Activated T-cell treated with anti-CD3 and anti-CD28 coated beads for 24 hours (primary cell): Measurements from ENCODE around the gene MYEOV.

ENCODE experiments used
- DNase-seq: peaks from one replicate; pipeline ENCODE4 v3.0.0-alpha.2; 2020; ENCODE audit warnings: low read depth

MYEOV gene

DNA sequence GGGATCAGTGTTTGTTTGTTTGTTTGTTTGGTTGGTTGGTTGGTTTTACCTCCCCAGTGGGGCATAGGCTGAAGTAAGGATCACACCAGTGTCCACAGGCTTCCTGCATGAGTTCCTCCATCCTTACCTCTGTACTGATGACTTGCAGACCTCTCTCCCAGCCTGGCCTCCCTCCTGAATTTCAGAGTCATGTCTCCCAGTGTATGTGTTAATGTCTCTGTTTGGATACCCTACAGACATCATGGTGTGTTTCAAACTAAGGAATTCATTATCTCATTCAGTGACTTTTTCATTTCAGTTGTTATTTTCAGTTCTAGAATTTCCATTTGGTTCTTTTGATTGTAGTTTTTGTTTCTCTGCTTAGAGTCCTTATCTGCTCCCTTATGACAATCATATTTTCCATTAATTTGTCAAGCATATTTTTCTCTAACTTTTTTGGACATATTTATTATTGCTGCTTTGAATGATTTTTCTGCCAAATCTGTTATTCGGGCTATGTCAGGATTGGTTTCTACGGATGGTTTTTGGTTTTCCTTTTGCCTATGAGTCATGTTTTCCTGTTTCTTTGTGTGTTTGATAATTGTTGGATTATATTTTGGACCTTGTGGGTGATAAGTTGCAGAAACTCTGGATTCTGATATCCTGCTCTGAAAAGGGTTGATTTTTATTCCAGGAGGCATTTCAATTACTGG is 23.6 kb downstream of the MYEOV start:
- no peak for DNase-seq

DNA sequence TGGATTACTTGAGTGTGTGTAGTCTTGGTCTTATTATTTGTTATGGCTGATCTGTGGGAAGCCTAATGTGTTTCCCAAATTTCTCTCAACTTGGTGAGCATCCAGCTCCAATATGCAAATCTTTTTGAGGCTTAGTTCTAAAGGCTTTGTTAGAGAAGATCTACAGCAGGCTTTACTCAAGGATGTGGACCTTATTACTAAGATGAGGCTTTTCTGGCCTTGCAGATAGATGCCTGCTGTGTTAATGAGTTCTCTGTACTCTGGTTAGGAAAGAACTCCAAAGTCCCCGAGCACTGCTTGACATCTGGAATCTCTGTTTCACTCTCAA is 24.1 kb downstream of the MYEOV start:
- no peak for DNase-seq

DNA sequence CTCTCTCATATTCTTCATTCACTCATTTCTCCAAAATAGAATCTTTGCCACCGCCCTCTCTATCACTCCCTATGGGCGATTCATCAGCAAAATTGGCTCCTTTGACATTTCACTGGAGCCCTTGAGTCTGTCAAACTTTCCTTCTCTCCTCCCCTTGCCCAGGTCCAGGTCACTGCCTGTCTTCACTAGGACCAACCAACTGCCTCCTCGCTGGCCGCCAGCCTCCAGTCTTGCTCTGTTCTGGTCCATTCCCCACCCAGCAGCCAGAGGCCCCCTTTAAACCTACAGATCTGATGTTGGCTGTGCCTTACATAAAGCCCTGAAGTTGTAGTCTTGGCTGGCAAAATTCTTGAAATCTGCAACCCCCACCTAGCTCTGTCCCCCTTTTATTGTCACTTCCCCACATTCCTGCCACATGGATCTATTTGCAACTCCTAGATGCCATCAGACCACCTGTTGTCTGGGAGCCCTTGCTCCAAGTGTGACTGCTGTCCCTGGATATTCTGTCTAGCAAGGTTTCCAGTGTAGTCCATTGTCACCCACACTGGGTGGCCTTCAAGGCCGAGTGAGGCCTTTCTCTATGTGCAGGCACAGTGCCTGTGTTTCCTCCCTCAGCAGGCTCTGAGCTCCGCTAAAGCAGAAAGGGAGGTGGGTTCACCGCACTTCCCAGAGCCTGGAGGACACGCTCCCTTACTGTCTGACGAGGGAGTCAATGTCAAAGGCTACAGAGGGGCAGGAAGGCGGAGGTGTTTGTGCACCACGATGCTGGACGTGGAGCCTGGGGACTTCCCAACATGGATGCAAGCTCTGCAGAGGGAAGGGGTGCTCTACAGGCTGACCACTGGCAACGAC is 25.5 kb downstream of the MYEOV start:
- DNase-seq = no peak

DNA sequence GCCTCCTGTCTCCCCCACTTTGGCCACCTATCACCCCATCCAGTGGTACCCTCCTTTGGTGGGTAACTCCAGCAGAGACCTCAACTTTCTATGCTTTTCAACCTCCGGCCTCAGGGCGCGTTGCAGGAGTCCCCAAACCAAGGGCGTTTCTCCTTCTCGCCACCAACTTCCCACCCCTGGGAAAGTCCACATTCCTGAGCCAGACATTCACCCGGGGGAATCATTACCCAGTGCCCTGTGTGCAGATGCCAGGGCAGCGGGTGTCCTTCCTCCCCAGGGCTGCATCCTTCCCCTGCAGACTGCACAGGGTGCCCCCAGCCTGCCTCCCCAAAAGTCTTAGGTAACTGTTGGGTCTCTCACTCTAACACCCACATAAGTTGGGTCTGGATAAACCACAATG is 26.4 kb downstream of the MYEOV start:
- no peak for DNase-seq

DNA sequence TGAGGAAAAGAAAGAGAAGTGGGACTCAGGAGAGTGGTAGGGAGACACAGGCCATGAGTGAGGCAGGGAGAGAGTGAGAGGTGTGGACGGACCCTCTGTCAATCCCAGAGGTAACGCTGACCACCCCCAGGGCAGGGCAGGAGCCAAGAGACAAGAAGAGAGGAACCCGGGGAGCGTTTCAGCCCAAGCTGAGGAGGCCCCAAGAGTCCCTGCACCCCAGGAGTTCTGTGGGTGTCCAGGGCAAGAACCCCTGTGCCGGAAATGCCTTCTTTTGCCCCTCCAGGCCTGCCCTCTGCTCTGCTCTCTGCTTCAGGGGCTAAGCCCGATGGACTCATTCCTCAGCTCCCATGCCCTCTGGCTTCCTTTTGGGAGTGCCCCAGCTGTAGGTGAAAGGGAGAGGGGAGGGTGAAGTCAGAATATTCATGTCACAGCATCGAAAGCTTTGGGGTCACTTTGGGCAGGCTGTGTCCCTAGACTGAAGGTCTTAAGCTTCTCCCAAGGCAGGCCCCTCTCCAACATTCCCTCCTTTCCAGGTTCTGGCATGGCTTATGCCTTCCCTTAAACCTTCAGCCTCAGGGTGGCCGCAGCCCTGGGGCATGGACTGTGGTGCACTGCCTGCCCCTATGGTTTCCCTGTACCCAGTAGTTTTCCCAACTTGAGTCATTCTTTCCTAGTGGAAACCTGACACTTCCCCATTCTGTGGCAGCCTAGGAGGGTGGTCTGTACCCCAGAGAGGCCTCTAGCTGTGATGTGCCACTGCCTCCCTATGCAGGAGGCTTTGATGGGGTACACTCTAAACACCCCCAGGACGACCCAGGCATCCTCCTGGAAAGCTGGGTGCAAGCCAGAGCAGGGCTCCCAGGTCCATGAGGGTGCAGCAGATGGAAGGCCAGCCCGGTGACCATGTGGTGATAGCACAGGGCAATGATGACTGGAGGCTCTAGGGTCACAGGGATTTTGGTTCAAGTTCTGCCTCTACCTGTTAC is 27.1 kb downstream of the MYEOV start:
- no peak for DNase-seq

DNA sequence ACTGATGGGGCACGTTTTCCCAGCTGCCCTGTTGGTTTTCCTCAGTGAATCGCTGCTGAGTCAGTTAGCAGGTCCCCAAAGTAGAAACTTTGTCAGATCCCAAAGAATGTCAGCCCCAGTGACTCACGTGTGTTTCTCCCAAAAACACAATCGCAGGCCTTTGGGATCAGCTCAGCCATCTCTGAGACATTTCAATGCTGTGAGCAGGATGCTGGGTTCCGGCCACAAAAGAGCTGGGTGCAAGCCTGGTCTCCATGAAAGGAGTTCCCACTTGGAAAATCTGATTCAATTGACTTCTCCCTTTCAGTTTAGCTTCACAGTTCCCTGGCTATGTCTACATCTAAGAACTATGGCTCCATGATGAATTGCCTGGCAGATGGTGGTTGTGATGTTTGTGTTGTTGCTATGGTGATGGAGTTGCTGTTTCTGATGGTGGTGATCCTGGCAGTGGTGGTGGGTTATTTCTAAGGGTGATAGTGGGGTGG is 28.0 kb downstream of the MYEOV start:
- no peak for DNase-seq

DNA sequence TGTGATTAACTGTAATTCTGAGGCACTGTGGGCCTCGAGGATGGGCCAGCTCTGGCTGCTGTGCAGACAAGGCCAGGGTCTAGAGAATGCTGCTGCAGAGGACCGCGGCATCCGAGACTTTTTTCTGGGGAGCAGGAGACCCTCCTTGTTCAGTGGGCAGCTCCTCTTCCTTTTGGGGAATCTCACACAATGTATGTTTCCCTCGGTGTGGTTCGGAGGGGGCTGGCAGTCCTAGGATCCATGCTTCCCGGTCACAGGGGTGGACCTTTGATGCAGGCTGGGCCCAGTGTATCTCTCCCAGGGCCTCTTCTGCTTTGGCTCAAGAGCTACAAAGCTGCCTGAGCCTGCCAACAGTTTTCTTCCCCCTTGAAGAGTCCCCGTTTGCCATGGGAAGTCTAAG is 31.5 kb downstream of the MYEOV start:
- no peak for DNase-seq

DNA sequence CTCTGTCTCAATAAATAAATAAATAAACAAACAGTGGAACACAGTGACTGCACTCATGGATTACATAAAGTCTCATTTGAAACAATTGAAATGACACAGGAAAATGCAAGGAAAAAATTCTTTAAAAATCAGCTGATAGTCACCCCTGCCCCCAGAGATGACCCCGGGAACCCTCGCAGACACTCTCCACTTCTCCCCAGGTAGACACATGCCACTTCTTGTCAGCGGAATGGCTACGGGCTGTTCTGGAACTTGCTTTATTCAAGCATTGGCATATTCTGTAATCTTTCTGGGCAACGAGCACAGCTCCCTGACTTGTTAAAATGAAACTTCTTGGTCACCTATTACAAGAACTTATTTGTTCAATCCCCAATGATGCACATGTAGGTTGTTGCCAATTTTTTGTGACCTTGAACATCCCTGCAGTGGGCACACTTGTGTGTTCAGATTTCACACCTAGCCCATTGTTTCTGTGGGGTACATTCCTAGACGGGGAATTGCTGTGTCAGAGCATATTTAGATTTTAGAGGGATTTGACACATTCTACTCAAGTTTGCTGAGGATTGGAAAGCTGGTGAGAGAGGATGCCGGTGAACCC is 32.8 kb downstream of the MYEOV start:
- no peak for DNase-seq

DNA sequence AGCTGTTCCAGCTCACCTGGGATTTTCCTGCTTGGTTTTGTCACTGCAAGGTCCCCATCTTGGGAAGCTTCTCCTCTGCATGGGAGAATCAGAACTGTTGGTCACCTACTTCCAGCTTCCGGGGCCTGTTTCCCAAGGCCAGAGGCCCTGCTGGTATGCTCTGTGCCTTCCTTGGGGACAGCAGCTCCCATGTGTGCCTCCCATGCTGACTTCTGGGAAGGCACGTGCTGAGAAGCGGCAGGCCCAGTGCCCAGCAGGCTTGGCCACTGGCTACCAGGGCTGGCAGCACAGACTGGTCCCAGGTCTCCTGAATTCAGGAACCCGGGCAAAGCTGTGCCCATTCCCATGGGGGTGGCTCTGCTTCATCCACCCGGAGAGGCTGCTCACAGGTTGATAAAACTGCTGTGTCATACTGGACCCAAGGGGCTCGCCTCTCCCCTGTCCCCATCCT is 33.8 kb downstream of the MYEOV start:
- no peak for DNase-seq

DNA sequence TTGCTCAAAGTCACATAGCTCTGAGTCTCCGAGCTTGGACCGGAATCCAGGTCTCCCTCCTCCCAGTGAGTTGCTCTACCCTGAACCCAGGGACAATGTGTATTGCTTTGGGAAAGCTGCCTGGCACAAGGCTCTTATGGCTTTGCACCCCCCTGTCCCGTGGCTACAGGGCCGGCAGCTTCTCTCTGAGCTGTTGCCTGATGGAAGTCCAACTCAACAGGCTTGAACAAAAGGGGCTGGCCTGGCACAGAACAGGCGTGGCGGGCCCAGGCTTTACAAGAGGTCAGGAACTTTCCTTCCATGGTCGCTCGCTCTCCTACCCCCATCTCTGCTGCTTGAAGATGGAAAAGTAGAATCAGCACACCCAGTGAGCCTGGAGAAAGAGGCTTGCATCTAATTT is 34.3 kb downstream of the MYEOV start:
- no peak for DNase-seq

DNA sequence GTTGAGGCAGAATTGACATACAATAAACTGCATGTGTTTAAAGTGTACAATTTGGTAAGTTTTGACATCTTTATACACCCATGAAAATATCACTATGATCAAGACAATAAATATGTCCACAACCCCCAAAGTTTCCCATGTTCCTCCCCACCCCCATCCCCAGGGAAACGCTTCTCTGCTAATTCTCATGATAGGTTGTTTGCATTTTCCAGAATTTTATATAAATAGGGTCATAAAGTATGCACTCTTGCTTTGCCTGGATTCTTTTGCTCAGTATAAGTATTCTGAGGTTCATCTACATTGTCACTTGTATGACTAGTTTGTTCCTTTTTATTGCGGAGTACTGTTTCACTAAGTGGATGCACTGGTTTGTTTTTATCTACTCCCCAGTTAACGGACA is 35.6 kb downstream of the MYEOV start:
- DNase-seq = no peak

DNA sequence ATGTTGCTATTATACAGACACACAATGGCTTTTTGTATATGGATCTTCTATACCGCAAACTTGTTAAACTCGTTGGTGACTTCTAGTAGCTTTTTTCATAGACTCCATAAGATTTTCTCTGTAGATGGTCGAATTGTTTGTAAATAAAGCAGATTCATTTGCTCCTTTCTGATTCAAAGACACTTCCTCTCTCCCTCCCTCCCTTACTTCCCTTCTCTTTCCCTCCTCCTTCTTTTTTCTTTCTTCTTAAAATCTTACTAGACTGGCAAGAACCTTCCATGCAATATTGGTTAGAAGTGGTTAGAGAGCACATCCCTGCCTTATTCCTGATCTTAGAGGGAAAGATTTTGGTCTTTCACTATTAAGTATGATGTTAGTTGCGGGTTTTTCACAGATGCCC is 36.4 kb downstream of the MYEOV start:
- no peak for DNase-seq

DNA sequence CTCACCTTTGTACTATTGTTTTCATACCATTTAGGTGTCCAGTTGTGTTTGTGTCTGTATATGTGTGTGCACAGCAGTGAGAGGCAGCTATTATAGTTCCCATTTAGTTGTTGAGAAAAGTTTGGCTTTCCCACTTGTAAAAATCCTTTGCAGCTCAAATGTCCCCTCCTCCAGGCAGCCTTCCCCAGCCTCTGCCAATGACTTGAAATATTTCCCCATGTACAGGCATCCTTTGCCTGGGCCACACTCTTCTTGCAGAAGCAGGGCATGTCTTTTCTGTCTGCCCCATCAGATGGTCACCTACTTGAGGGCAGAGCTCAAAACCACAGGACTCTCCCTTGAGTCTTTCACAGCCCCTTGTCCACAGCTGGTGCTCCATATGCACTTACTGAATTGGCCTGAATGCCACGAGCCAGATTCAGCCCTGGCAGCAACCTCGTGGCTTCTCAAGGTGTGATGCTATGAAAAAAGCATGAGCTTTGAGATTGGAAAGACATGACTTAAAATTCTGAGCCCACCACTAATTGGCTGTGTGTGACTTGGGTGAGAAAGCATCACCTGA is 39.3 kb downstream of the MYEOV start:
- no peak for DNase-seq

DNA sequence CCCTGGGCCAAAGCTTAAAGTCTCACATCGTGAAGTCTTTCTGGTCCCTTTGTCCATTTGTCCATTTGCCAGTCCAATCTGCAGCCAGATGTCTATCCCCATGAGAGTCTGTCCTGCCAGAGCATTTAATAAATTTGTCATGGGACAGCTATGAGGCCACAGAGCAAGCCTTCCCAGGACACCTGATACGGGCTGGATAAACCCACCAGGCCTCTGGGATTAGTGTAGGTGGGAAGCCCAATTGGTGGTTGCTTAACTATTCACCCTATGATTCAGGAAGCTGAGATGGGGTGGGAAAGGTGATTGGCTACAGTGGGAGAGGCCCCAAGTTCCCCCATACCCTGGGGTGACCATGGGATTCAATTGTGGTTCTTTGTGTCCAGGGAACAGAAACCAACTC is 39.9 kb downstream of the MYEOV start:
- no peak for DNase-seq

DNA sequence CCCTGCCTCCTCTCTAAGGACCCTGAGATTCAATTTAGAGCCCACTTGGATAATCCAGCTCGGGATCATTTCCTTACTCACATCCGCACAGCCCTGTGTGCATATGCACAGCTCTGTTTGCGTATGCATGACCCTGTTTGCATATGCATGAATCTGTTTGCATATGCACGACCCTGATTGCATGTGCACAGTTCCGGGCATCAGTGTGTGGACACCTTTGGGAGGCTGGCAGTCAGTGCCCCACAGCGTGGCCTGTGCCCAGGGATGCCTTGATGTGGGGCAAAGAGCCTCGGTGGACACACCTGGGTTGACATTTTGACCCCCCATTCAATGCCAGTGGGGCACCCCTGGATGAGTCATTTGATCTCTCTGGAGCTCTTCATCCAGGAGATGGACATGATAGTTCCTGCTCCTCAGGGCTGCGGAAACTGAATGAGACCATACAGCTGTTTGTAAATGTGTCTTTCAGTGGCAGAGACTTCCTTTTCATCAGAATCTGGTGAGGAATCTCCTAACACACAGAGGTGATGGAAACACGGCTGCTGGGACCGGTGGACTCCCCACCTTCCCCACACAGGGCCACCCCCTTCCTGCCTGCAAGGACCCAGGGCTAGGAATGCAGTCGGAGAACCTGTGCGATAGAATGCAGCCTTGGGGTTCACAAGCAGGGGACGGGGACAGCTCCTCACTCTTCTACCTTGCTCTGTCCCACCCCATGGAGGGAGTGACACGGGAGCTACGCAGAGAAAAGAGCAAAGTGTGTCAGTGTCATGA is 41.2 kb downstream of the MYEOV start:
- DNase-seq = no peak

DNA sequence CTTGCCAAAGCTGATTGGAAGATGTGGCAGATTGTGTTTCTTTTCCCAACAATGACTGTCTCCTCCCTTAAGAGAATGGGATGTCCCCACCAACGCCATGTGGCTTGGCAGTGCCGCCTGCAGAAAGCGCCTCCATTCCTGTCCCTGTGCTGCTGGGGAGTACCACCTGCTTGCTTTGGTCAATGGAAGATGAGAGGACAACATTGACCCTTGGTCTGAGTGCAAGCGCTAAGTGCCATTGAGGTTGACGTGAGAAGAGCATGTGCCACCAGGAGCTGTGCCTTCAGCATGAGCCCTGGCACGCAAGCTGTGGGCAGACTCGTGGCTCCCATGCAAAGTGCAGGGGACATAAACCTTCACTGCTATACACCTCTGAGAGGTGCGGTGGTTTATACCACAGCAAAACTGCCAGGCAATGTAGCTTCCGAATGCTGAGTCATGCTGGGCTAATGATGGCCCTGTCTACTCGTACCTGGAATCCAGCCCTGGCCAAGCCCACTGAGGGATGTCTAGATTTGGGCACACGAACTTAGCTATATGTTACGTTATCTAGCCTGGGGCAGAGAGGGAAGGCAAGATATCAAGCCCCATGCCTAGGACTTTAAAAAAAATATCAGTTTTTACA is 41.9 kb downstream of the MYEOV start:
- DNase-seq = no peak

DNA sequence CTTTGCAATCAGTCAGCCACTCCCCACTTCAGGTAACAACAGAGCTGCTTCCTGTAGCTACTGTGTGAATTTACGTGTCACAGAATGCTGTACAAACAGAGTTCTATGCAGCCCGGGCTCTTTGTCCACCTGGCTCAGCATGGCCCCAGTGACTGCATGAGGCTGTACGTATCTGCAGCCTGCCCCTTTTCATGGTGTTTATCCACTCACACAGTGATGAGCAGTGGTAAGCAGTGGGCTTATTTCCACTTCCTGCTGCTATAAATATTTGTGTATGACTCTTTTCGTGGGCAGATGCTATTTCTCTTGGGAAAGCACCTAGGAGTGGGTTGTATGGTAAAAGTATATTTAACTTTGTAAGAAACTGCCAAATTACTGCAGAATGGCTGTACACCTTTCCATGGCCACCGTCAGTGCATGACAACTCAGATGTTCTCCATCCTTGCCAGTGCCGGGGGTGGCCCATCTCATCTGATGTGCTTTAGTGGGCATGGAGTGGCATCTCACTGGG is 43.3 kb downstream of the MYEOV start:
- peak; percentile 48 for DNase-seq

DNA sequence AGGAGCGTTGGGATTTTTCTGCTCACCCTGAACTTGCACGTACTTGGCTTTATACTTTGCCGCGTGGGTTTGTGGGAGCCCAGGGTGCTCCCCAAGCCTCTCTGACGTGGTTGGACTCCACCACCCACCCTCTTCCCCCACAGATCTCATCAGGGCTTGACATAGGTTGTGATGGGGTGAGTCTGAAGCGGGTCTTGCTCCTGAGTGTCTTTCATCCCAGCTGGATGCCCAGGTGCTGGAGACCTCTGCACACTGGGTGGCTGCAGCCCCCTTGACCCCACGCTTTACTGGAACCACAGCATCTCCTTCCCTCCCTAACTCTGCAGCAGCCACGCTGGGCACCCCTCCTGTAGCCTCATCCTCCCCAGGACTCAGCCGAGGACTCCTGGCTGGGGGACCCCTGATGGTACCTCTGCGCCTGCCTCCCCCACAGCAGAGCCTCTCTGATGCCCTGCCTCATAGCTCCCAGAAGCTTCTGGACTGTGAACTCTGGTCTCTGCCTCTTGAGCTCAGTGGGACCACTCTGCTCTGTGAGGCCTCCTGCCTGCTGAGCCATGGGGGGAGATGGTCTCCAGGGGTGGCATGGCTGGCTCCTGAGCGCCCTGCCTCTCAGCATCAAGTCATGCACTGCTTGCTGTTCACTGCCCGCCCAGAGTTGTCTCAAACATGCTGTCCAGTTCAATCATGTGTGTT is 45.2 kb downstream of the MYEOV start:
- no peak for DNase-seq

DNA sequence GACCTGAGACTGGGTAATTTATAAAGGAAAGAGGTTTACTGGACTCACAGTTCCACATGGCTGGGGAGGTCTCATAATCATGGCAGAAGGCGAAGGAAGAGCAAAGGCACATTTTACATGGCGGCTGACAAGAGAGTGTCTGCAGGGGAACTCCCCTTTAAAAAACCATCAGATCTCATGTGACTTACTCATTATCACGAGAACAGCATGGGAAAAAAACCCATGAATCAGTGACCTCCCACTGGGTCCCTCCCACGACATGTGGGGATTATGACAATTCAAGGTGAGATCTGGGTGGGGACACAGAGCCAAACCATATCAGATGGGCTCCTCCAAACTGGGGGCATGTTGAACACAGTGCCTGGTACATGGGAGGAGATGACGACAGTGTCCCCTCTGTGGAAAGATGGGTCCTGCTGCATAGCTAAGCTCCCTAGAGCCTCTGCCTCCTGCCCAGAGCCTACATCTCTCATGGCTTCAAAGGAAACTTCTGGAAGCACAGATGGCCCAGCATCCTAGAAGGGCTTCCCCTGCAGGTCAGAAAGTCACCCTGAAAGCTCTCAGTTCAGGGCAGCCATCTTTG is 46.1 kb downstream of the MYEOV start:
- no peak for DNase-seq
